ENCODE data around the gene N4BP3.

DNA sequence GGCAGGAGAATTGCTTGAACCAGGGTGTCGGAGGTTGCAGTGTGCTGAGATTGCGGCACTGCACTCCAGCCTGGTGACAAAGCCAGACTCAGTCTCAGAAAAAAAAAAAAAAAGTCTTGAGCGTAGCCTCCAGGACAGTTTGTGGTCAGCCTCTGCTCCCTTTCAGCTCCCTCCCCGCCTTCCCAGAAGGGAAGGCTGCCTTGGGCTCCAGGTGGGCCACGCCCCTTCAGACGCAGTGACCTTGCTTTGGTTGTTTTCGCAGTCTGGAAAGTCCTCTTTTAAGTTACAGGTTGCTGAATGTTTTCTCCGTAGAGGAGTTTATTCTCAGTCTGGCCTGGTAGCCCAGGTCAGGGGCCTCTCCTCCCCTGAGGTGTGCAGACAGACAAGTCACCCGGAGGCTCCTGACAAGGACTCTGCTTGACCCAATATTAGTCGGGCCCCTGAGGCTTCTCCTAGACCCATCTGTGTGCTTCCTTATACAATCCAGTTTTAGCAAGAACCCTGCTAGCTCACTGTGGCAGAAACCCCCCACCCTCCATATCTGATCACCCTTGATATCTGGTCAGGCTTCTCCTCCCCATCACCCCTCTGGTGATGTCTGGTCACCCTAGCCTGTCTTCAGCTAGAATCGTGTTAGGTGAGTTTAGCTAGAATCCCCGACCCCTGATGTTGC, 31.6 kb upstream of the N4BP3 start:
- TF ChIP-seq, protein P1, sequence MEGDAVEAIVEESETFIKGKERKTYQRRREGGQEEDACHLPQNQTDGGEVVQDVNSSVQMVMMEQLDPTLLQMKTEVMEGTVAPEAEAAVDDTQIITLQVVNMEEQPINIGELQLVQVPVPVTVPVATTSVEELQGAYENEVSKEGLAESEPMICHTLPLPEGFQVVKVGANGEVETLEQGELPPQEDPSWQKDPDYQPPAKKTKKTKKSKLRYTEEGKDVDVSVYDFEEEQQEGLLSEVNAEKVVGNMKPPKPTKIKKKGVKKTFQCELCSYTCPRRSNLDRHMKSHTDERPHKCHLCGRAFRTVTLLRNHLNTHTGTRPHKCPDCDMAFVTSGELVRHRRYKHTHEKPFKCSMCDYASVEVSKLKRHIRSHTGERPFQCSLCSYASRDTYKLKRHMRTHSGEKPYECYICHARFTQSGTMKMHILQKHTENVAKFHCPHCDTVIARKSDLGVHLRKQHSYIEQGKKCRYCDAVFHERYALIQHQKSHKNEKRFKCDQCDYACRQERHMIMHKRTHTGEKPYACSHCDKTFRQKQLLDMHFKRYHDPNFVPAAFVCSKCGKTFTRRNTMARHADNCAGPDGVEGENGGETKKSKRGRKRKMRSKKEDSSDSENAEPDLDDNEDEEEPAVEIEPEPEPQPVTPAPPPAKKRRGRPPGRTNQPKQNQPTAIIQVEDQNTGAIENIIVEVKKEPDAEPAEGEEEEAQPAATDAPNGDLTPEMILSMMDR (IDR thresholded peaks at IDR 0.05): no peak
- TF ChIP-seq POLR2A (IDR thresholded peaks at IDR 0.05): no peak
